Endothelial cell (in vitro differentiated cells): ENCODE measurements around the gene TEDDM1. TPM values are rescaled to one million over a fixed set of nuclear protein-coding genes. Genes with fewer than 3 reads are reported as not detected.
"Not testable (repeated sequence)": the region's sequence is repeated elsewhere in the genome, so short reads cannot be mapped to it uniquely, and the experiment has no call there.

ENCODE experiments used
- DNase-seq: peaks from one replicate; pipeline ENCODE4 v3.0.0; 2021; ENCODE audit warnings: low spot score
- H3K27ac Mint-ChIP-seq: one replicate; pipeline ENCODE4 v1.8.0; 2021; ENCODE audit warnings: mixed read lengths, inconsistent platforms; ENCODE audit not compliant: unreplicated experiment
- H3K27me3 Mint-ChIP-seq: one replicate; pipeline ENCODE4 v1.8.0; 2021; ENCODE audit warnings: mild to moderate bottlenecking, moderate library complexity, mixed read lengths, inconsistent platforms; ENCODE audit not compliant: unreplicated experiment
- H3K36me3 Mint-ChIP-seq: one replicate; pipeline ENCODE4 v1.8.0; 2021; ENCODE audit warnings: mild to moderate bottlenecking, low read depth, mixed read lengths, inconsistent platforms; ENCODE audit not compliant: unreplicated experiment
- H3K4me1 Mint-ChIP-seq: one replicate; pipeline ENCODE4 v1.8.0; 2021; ENCODE audit warnings: mild to moderate bottlenecking, mixed read lengths, inconsistent platforms; ENCODE audit not compliant: unreplicated experiment
- H3K4me3 Mint-ChIP-seq: one replicate; pipeline ENCODE4 v1.8.0; 2021; ENCODE audit warnings: mild to moderate bottlenecking, mixed read lengths, inconsistent platforms; ENCODE audit not compliant: unreplicated experiment
- H3K9me3 Mint-ChIP-seq: one replicate; pipeline ENCODE4 v1.8.0; 2021; ENCODE audit warnings: mixed read lengths, inconsistent platforms; ENCODE audit not compliant: unreplicated experiment
- long read RNA-seq: library from polyadenylated mRNA; unstranded; transcript quantifications from one replicate; pipeline ENCODE4 v2.0.0, GENCODE V29; 2020; ENCODE audit not compliant: unreplicated experiment
- total RNA-seq: library from RNA; stranded (reverse); fragmentation: NEBNext Ultra II Directional; extraction: Animal tissue kit (Norgen Biotek cat#: 25700); gene quantifications from one replicate; pipeline ENCODE4 v1.2.1, GENCODE V29; 2021; ENCODE audit not compliant: unreplicated experiment
- TF ChIP-seq, protein P1 (sequence below): fragments of 200-600 bp; sonication (generic); IDR thresholded peaks from one replicate; pipeline ENCODE4 v1.5.0; 2021; ENCODE audit warnings: antibody characterized with exemption; ENCODE audit not compliant: unreplicated experiment

The TEDDM1 gene, protein sequence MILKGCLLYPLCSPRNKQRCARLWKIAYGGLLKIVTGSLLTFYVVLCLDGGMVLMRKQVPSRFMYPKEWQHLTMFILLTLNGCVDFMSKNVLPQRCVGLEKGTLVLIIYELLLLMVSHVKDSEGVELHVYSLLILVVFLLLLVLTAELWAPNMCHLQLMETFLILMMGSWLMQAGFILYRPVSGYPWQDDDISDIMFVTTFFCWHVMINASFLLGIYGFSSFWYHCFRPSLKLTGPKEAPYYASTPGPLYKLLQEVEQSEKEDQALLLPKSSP
- total RNA-seq = not detected
- long read RNA-seq = 0 reads

DNA sequence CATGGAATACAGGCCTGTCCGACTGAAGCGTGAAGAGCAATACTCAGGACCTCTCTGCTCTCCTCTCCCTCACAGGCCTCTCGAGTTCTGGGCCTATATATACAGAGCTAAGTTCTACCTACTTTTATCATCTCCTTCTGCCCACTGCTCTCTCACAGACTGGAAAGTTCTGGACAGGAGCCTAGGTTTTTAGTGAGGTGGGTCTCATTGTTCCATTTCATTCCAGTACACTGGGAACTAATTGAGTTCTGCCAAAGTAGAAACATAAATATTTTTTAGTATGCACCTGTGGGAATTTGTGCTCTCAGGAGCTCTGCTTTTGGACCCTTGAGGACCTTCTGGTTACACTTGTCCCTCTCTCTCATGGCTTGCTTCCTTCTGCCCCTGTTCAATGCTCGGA lies at the start of gene TEDDM1:
TSS of gene TEDDM1 (minus strand) at position 101 of the 400 bp plus-strand sequence. CDS start 182 bp downstream, outside the sequence.
- H3K4me1 Mint-ChIP-seq = peaks cover 5% of the 10 kb centered on the region
- no peaks in the 10 kb centered on the region for H3K9me3 Mint-ChIP-seq
- H3K27ac Mint-ChIP-seq = no peak within 1 kb of the TSS
- TF ChIP-seq, protein P1, sequence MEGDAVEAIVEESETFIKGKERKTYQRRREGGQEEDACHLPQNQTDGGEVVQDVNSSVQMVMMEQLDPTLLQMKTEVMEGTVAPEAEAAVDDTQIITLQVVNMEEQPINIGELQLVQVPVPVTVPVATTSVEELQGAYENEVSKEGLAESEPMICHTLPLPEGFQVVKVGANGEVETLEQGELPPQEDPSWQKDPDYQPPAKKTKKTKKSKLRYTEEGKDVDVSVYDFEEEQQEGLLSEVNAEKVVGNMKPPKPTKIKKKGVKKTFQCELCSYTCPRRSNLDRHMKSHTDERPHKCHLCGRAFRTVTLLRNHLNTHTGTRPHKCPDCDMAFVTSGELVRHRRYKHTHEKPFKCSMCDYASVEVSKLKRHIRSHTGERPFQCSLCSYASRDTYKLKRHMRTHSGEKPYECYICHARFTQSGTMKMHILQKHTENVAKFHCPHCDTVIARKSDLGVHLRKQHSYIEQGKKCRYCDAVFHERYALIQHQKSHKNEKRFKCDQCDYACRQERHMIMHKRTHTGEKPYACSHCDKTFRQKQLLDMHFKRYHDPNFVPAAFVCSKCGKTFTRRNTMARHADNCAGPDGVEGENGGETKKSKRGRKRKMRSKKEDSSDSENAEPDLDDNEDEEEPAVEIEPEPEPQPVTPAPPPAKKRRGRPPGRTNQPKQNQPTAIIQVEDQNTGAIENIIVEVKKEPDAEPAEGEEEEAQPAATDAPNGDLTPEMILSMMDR = no peak
- no peak within 1 kb of the TSS for H3K4me3 Mint-ChIP-seq
- H3K27me3 Mint-ChIP-seq = peaks cover 8% of the 10 kb centered on the region
- peaks cover under 1% of the 10 kb centered on the region for H3K36me3 Mint-ChIP-seq
- no peak for DNase-seq

- Mint-ChIP-seq H3K27me3 (peaks cover 2% of the 10 kb centered on the region), H3K4me3 (no peak within 1 kb of the TSS), H3K9me3 (no peaks in the 10 kb centered on the region), H3K4me1 (peaks cover 18% of the 10 kb centered on the region), H3K27ac (no peak within 1 kb of the TSS), H3K36me3 (no peaks in the 10 kb centered on the region)
- TF ChIP-seq, protein P1 = no peak
- no peak for DNase-seq
Measured at GRCh38 chr1:182450087-182450486, 49.6 kb upstream of the TEDDM1 start, which contains the start of gene RGSL1. RGSL1 (plus strand) TSS chr1:182450146; CDS start chr1:182450166, 20 bp downstream.

- H3K4me3 Mint-ChIP-seq = no peak overlapping the region
- no peak for DNase-seq
- peaks cover 4% of the 10 kb centered on the region for H3K27me3 Mint-ChIP-seq
Measured at GRCh38 chr1:182447660-182448059, 47.2 kb upstream of the TEDDM1 start.

GRCh38 chr1:182447124-182447523 lies 46.7 kb upstream of the TEDDM1 start:
- not testable (repeated sequence) for H3K27me3 Mint-ChIP-seq, H3K9me3 Mint-ChIP-seq, DNase-seq, H3K36me3 Mint-ChIP-seq, H3K27ac Mint-ChIP-seq, H3K4me3 Mint-ChIP-seq
- peaks cover 18% of the 10 kb centered on the region for H3K4me1 Mint-ChIP-seq

More at GRCh38 chr1:182447660-182448059, 47.2 kb upstream of the TEDDM1 start:
- H3K9me3 Mint-ChIP-seq = no peaks in the 10 kb centered on the region
- peaks cover 18% of the 10 kb centered on the region for H3K4me1 Mint-ChIP-seq
- TF ChIP-seq, protein P1 = no peak
- H3K36me3 Mint-ChIP-seq = no peaks in the 10 kb centered on the region
- no peak overlapping the region for H3K27ac Mint-ChIP-seq

- H3K27ac Mint-ChIP-seq = no peak overlapping the region
- H3K9me3 Mint-ChIP-seq = no peaks in the 10 kb centered on the region
- TF ChIP-seq, protein P1 = peak; percentile 92
- DNase-seq = peak; percentile 48
- no peak overlapping the region for H3K4me3 Mint-ChIP-seq
- H3K4me1 Mint-ChIP-seq = peaks cover 9% of the 10 kb centered on the region
- peaks cover 2% of the 10 kb centered on the region for H3K27me3 Mint-ChIP-seq
- no peaks in the 10 kb centered on the region for H3K36me3 Mint-ChIP-seq
Measured at GRCh38 chr1:182446033-182446669, 45.7 kb upstream of the TEDDM1 start.
